Activated B cell treated with CpG ODN at 0.5 μM for 24 hours (primary cell): ENCODE measurements around the gene STPG3. TPM values are rescaled to one million over a fixed set of nuclear protein-coding genes. Genes with fewer than 3 reads are reported as not detected.

ENCODE experiments used
- ATAC-seq: fragments of 200-7000 bp; cut with Tn5 transposase; one replicate; pipeline ENCODE4 v1.10.0; 2021; ENCODE audit warnings: low read depth, mild to moderate bottlenecking, moderate library complexity
- CTCF ChIA-PET: fragments of 350-600 bp; sonication (Branson Sonifier 250); formaldehyde crosslinking; loops from one replicate; lab custom pipeline; 2021; ENCODE audit warnings: antibody characterized with exemption; lab: Charles Lee
- POLR2A ChIA-PET: fragments of 350-600 bp; sonication (Branson Sonifier 250); formaldehyde crosslinking; loops from one replicate; lab custom pipeline; 2021; ENCODE audit warnings: antibody characterized with exemption; lab: Charles Lee
- DNase-seq: peaks from one replicate; pipeline ENCODE4 v3.0.0; 2022
- H3K27ac Mint-ChIP-seq: one replicate; pipeline ENCODE4 v1.8.0; 2020; ENCODE audit warnings: mixed read lengths
- H3K27me3 Mint-ChIP-seq: one replicate; pipeline ENCODE4 v1.8.0; 2021; ENCODE audit warnings: mixed read lengths
- H3K36me3 Mint-ChIP-seq: one replicate; pipeline ENCODE4 v1.8.0; 2021; ENCODE audit warnings: low read depth, mixed read lengths
- H3K4me1 Mint-ChIP-seq: one replicate; pipeline ENCODE4 v1.8.0; 2021; ENCODE audit warnings: mixed read lengths
- H3K4me3 Mint-ChIP-seq: one replicate; pipeline ENCODE4 v1.8.0; 2020; ENCODE audit warnings: mild to moderate bottlenecking, mixed read lengths
- H3K9me3 Mint-ChIP-seq: one replicate; pipeline ENCODE4 v1.8.0; 2020; ENCODE audit warnings: mixed read lengths
- CTCF ChIP-seq: fragments of 200-600 bp; IDR thresholded peaks from one replicate; pipeline ENCODE4 v1.8.0; 2022; ENCODE audit warnings: antibody characterized with exemption, mild to moderate bottlenecking
- intact Hi-C: fragments of 100-400 bp; cut with micrococcal nuclease; formaldehyde crosslinking; loops from one replicate; pipeline ENCODE4 v1.15.1; 2024
- total RNA-seq: library from RNA; stranded (reverse); gene quantifications from 2 replicates; pipeline ENCODE4 v1.2.3, GENCODE V29; 2022

The STPG3 gene
- total RNA-seq, 1 donor from 2014 or later: not detected

DNA sequence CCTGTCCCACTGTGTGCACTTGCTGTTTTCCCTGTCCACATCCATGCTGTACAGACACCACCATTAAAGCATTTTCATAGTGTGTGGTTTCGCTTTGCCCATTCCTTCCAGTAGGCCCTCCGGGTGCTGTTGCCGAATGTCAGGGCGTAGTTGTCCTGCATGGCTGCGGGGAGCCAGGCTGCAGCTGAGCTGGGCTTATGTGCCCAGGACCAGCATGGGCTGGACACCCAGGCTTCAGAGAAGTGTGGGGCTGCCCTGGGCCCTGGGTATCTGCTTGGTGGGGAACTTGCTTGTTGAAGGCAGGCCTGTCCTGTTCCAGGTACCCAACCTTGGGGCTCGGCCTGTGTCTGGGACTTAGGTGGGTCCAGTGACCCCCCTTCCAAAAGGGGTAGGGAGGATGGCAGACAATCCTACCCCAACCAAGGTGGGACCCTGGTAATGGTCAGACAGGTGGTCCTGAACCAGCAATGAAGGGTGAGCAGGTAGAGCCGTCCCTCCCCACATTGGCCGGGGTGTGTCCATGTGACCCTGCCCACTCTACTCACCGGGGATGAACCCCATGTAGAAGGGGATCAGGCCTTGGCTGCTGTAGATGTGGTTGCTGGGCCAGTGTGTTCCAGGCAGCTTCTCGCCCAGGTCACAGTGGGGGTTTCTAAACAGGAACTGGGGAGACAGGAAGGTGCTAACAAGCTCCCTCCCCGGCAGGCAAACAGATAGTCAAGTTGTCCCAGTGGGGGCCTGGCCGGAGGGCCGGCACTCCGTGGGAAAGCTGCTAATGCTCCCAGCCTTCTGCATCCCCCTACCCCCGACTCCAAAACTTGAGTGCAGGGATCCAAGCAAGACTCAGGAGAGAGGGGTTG is 7.2 kb upstream of the STPG3 start:
- H3K36me3 Mint-ChIP-seq: peaks cover 25% of the 10 kb centered on the region
- H3K27ac Mint-ChIP-seq: no peak overlapping the region
- DNase-seq: no peak
- ChIA-PET CTCF (no interaction called here), POLR2A (interaction anchor here (0.7 to 6.2 kb wide), 3 partner anchors 9 to 214 kb away, joined by 3 to 160 read pairs (median 9); partner anchors contain the start of genes NELFB and STPG3)
- no peak overlapping the region for H3K4me3 Mint-ChIP-seq
- H3K9me3 Mint-ChIP-seq: no peaks in the 10 kb centered on the region
- intact Hi-C loops: loop anchor here (5.0 kb wide), 1 partner anchor 178 kb away; the partner anchor contains the start of genes EXD3 and NOXA1
- no peaks in the 10 kb centered on the region for H3K27me3 Mint-ChIP-seq
- TF ChIP-seq CTCF: no peak
- ATAC-seq: no peak
- peaks cover 32% of the 10 kb centered on the region for H3K4me1 Mint-ChIP-seq

DNA sequence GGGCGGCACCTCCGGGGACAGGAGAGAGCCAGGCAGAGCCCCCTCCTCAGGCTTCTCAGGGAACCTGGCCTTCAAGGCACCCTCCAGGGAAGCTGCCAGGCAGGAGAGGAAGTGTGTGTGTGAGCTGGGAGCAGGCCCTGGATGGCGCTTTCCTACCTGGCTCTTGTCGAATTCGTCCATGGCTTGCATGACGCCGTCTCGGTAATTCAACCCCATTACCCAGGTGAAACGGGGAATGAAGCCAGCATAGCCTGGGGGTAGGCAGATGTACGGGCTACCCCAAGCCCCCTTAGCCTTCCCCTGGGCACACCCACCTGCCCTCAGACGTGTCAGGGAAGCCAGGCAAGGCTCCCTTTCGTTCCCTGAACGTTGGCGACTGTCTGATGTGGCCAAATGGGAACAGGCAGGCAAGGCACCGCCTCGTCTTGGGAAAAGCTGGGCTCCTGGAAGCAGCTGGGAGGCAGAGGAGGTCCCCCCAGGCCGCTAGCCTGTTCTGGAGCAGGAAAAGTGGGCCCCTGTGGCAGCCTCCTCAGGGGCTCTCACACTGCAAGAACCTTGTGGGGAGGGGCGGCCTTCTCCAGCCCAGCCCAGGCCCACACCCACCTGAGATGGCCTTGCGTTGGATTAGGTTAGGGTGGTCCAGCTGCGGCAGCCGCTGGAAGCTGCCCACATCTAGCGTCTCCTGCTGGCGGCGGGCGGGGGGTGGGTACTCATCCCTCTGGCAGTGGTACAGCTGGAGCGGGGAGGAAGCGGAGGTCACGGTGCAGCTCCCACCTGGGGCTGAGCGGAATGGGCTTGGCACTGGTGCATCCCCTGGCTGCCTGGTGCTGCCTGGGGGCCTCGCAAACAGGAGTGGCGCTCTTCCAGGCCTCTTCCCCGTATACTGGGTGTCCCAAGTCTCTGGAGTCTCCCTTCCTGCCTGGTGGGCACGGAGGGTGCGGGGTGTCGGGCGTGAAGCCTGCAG is 6.3 kb upstream of the STPG3 start:
- Mint-ChIP-seq H3K4me1 (peaks cover 26% of the 10 kb centered on the region), H3K4me3 (no peak overlapping the region), H3K36me3 (peaks cover 25% of the 10 kb centered on the region), H3K27me3 (no peaks in the 10 kb centered on the region), H3K27ac (no peak overlapping the region), H3K9me3 (no peaks in the 10 kb centered on the region)
- POLR2A ChIA-PET: interaction anchor here (0.6 to 6.2 kb wide), 4 partner anchors 8 to 215 kb away, joined by 3 to 160 read pairs (median 4); partner anchors contain the start of genes NELFB and STPG3
- ATAC-seq: no peak
- DNase-seq: no peak
- TF ChIP-seq CTCF: no peak
- CTCF ChIA-PET: no interaction called here
- intact Hi-C loops: loop anchor here (5.0 kb wide), 1 partner anchor 178 kb away; the partner anchor contains the start of genes EXD3 and NOXA1

DNA sequence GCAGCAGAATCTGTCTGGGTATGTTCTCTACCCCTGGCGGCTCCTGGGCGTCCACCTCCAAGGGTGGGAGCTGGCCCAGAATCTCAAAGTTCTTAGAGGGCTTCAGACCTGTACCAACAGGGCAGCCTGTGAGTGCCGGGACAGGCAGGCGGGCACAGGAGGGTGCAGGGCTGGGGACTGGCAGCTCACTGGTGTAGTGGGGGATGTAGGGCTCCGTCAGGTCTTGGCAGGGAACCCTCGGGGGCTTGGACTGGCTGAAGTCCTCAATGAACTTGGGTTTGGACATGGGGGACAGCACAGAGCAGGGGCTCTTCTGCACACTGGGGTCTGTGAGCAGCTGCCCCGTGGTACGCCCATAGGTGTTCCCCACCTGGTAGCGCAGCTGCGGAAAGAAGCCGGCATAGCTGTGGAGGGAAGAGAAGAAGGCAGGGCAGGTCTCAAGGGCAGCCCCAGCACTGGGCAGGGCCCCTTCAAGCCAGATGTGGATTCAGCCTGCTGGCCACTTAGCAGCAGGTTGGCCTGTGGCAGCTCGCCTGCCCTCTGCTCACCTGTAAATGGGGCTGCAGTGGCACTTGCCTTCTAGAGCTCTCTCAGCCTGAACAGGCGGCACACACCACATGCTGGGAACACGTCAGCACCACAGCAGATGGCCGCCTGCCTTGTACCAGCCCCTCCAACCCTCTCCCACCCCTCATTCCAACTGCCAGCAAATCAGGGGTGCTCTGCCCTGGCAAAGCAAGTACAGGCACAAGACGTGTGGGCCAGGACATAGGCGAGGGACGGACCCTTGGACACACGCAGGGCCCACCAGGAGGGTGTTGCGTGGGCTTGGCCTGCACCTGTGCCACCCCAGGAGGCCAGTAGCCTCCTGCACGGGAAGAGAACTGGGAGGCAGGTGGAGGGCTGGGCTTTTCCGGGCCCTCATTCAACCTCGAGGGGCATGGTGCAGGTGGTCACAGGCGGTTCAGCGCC is 5.3 kb upstream of the STPG3 start:
- Mint-ChIP-seq H3K4me3 (no peak overlapping the region), H3K27me3 (no peaks in the 10 kb centered on the region), H3K4me1 (peaks cover 24% of the 10 kb centered on the region), H3K9me3 (no peaks in the 10 kb centered on the region), H3K36me3 (peaks cover 25% of the 10 kb centered on the region), H3K27ac (no peak overlapping the region)
- no peak for TF ChIP-seq CTCF
- ATAC-seq: no peak
- ChIA-PET CTCF (no interaction called here), POLR2A (interaction anchor here (0.9 kb wide), 1 partner anchor 9 kb away, joined by 3 read pairs; the partner anchor contains the start of gene NELFB)
- intact Hi-C loops: no loop called here
- DNase-seq: no peak

DNA sequence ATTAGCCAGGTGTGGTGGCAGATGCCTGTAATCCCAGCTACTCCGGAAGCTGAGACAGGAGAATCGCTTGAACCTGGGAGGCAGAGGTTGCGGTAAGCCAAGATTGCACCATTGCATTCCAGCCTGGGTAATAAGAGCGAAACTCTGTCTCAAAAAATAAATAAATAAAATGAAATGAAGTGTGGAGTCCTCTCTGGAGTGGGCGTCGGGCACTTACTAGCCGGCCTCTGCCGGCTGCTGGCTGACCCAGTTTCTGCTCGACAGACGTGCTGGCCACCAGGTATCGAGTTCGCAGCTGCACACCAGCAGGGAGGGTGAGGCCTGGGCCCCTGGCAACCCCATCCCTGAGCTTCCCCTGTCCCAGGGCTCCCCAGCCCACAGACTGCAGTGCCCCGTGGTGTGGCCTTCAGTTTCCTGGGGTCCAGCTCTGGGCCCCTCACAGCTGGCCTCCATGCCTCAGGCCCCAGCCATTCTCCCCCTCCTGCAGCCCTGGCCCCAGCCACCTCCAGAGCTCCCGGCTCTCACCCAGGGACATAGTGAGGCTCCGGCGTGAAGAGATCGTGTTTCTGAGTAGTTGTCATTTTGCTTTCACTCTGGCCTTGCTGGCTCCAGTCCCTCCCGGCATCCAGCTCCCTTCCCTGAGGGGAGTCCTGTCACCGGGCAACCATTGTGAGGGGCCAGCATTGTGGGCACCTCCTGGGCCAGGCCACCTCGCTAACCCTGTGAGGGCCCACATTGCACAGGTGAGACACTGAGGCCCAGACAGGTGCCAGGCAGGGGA is 3.8 kb upstream of the STPG3 start:
- POLR2A ChIA-PET: interaction anchor here (0.7 kb wide), 1 partner anchor 161 kb away, joined by 3 read pairs; the partner anchor contains the start of gene MAN1B1
- Mint-ChIP-seq H3K4me1 (peaks cover 15% of the 10 kb centered on the region), H3K27ac (no peak overlapping the region), H3K4me3 (no peak overlapping the region), H3K27me3 (no peaks in the 10 kb centered on the region), H3K9me3 (no peaks in the 10 kb centered on the region), H3K36me3 (peaks cover 19% of the 10 kb centered on the region)
- CTCF ChIA-PET: no interaction called here
- DNase-seq (no peak), ATAC-seq (no peak)
- intact Hi-C loops: no loop called here
- no peak for TF ChIP-seq CTCF
